GM21447 (cell line): ENCODE measurements around the gene METTL2B.
A peak's percentile ranks its signal among the peaks of the same experiment; 100 is the strongest.
"Not testable (repeated sequence)": the region's sequence is repeated elsewhere in the genome, so short reads cannot be mapped to it uniquely, and the experiment has no call there.

Experiments used
- ATAC-seq: cut with Tn5 transposase; IDR thresholded peaks from one replicate; pipeline ENCODE4 v1.9.1; 2021; ENCODE audit not compliant: unreplicated experiment

The METTL2B gene

DNA sequence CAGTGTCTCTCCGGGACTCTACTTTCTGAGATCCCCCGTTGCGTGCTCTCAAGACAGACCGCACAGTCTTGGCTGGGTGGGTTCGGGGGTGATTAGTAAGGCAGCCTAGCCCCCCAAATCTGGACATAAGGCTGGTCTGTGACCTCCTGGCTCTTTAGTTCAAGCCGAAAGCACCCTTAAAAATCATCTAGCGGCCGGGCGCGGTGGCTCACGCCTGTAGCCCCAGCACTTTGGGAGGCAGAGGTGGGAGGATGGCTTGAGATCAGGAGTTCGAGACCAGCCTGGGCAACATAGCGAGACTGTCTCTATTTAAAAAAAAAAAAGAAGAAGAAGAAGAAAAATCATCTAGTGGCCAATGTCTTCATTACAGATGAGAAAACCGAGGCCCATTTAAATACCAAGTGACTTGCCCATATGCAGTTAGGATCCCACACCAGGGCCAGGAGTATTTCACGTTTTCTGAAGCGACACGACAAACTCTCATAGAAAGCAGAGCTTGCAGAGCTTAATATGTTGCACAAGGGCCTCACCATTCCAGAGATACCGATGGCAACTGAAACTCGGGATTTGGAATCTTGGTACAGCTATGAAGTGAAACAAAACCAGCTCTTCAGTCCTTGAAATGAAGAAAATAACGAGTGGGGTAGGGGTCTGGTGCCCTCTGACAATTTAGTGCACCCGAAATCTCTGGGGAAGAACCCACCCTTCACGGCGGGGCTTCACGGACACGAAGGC lies 21.6 kb upstream of the METTL2B start:
- no peak for ATAC-seq

DNA sequence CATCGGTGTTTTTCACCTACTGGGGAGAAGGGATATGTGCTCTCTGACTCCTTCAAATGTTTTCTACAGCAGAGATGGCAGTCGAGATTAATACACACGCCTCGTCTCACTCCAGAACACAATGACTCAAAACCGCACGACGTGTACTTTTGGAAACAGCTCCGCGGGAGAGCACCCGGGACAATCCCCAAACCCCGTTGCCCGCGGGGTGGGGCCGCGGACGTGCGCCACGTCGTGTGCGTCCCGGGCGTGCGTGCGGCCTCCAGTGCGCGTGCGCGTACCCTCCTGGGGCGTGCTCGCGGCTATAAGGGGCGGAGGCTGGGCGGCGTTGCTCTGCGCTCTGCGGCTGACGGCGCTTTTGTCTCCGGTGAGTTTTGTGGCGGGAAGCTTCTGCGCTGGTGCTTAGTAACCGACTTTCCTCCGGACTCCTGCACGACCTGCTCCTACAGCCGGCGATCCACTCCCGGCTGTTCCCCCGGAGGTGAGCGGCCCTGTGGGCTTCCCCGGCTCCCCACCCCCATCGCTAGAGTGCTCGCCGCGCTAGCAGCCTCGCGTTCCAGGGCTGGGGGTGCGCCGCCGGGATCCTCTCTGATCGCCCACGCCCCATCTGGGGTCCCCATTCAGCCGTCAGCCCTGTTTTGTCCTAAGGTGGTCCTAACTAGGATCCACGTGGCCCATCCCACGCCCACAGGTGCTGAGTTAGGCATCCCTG lies 20.8 kb upstream of the METTL2B start, which contains the start of gene HILPDA:
Gene HILPDA (plus strand): TSS at position 336 of the 712 bp plus-strand sequence. CDS start 1,391 bp downstream, outside the sequence.
- ATAC-seq: peak; percentile 68

DNA sequence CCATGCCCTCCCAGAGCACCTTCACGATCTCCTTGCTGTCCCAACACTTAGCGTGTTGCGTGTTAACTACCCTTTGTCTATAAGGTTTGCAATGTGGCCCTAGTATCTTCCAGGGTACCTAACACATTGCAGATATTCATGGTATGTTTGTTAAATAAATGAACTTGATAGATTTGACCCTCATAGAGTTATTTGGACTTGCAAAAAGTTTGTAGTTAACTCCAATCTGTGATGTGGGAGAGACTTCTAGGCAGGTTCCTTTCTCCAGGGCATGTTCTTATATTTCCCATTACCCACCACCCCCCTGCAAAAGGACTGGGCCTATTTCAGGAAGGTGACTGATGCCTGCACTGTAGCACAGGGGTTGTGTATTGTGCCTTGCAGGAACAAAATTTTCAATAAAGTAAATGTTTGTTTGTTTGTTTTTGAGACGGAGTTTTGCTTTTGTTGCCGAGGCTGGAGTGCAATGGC lies 20.3 kb upstream of the METTL2B start:
- ATAC-seq: peak; percentile 14

DNA sequence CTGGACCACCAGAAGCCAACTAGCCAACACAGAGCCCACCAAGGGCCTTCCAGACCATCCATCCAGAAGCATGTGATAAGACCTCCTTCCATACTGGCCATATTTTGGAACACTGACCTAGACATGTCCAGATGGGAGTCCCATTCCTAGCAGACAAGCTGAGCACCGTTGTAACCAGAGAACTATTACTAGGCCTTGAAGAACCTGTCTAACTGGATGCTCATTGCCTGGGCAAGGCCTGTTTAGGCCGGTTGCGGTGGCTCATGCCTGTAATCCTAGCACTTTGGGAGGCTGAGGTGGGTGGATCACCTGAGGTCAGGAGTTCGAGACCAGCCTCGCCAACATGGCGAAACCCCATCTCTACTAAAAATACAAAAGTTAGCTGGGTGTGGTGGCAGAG lies 19.2 kb upstream of the METTL2B start:
- ATAC-seq: not testable (repeated sequence)

DNA sequence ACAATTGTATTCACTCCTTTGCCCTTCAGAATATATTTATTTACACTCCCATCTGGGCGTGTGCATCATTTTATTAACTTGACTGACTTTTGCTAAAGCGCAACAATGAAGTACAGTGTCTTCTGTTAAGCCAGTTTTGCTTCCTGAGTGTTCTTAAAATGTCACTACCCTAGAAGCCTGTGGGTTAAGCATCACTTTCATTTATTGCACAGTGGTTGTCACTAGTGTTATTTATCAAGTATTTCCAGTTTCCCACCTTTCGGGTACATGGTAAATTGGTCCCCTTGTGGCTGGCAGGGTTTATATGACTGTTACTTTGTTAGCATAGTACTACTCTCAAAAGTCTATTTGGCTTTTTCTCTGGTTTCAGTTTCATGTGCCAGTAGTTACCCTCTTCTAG lies 17.6 kb upstream of the METTL2B start:
- ATAC-seq: peak; percentile 23

DNA sequence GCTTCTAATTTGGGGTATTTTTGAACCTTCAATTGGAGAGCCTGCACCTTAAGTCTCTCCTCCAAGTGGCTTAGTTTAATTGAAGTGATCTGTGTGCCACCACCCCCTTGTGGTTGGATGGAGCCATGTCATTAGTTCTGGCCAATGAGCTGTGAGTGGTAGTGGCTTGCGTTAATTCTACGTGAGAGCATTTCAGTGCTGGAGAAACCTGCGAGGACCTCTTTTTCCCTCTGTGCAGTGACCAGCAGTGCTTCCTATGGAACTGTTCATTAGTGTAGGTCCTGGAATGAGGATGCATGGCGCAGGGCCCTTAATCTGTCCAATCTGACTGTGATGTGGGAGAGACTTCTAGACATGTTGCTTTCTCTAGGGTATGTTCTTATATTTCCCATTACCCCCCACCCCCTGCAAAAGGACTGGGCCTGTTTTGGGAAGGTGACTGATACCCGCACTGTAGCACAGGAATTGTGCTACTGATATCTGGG lies 17.1 kb upstream of the METTL2B start:
- peak; percentile 47 for ATAC-seq

DNA sequence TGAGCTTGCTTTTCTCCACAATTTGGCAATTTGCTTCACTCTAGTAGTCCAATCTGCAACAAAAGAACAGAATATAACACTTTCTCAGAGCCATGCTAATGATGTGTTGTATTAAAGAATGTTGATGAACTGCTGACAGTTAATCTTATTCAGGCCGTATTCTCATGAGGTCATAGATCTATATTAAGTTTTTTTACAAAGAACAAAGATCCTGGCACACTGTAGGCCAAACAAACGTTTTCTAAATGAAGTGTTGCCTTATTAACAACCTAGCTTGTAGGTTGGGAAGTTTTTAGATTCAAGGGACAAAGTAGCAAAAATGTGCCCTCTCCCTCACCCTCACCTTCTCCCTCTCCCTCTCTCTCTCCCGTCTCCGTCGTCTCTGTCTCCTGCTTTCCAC lies 14.1 kb upstream of the METTL2B start:
- no peak for ATAC-seq

DNA sequence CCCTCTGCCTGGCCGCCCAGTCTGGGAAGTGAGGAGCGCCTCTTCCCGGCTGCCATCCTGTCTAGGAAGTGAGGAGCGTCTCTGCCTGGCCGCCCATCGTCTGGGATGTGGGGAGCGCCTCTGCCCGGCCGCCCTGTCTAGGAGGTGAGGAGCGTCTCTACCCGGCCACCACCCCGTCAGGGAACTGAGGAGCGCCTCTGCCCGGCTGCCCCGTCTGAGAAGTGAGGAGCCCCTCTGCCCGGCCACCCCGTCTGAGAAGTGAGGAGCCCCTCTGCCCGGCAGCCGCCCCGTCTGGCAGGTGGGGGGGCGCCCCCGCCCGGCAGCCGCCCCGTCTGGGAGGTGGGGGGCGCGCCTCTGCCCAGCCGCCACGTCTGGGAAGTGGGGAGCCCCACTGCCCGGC lies 13.2 kb upstream of the METTL2B start:
- not testable (repeated sequence) for ATAC-seq

DNA sequence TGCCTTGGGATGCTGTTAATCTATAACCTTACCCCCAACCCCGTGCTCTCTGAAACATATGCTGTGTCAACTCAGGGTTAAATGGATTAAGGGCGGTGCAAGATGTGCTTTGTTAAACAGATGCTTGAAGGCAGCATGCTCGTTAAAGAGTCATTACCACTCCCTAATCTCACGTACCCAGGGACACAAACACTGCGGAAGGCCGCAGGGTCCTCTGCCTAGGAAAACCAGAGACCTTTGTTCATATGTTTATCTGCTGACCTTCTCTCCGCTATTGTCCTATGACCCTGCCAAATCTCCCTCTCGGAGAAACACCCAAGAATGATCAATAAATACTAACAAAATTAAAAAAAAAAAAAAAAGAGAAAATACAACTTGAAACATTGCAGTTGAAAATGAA lies 12.6 kb upstream of the METTL2B start:
- not testable (repeated sequence) for ATAC-seq

DNA sequence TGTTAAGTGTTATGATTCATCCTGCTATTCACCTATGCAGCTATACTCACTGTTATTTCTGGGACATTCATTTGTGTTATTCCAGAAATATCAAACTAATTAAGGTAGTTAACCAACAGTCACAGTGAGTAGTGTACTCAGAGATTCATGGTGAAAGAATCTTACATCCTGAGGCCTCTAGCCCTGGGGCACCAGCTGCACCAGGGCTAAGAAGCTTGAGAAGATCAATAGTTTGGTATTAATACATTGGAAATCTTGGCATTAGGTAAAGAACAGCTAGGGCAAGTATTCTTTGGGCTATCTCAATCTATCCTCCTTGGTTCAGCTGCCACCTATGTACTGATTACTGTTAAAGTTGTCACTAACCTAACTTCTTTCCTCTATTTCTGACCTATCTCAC lies 9.7 kb upstream of the METTL2B start:
- ATAC-seq: not testable (repeated sequence)

DNA sequence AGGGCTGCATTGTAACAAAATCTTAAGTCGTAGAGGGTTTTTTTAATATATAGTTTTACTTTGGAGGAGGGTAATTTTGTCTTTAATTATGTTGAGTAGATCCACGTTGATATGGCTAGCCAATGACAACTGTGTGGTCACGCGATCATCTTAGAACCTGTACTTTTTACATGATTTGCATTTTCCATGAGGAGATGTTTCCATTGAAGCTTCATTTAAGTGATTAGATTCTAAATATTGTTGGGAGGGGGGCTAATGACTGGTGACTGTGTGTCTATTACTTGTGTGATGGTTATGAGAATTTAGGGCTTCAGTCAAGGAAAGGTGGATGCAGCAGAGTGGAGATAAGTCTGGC lies 765 bp downstream of the METTL2B start:
- not testable (repeated sequence) for ATAC-seq

DNA sequence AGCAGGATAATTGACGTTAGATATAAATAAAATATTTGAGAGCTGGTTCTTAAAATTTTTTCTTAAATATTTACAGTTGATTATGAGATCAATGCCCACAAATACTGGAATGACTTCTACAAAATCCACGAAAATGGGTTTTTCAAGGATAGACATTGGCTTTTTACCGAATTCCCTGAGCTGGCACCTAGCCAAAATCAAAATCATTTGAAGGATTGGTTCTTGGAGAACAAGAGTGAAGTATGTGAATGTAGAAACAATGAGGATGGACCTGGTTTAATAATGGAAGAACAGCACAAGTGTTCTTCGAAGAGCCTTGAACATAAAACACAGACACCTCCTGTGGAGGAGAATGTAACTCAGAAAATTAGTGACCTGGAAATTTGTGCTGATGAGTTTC lies 2.5 kb downstream of the METTL2B start:
- not testable (repeated sequence) for ATAC-seq

DNA sequence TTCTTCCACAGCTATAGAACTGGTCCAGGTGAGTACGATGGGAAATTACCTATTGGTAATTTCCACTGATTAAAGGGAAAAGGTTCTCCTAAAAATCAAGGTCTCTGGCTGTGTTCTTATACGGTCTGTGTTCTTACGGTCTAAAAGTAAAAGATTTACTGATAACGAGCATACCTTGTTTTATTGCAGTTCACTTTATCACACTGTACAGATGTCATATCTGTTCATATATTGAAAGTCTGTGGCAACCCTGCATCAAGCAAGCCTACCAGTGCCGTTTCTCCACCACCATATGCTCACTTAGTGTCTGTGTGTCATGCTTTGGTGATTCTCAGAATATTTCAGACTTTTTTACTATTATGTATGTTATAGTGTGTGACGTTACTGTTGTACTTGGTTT lies 11.6 kb downstream of the METTL2B start:
- not testable (repeated sequence) for ATAC-seq

DNA sequence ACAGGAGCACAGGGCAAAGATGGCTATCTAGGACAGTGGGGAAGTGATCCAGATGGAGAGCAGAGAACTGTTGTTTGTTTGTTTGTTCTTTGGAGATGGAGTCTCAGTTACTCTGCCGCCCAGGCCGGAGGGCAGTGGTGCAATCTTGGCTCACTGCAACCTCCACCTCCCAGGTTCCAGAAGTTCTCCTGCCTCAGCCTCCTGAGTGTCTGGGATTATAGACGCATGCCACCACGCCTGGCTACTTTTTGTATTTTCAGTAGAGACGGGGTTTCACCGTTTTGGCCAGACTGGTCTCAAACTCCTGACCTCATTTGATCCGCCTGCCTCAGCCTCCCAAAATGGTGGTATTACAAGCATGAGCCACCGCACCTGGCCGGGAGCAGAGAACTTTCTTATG lies 20.9 kb downstream of the METTL2B start:
- ATAC-seq: no peak

DNA sequence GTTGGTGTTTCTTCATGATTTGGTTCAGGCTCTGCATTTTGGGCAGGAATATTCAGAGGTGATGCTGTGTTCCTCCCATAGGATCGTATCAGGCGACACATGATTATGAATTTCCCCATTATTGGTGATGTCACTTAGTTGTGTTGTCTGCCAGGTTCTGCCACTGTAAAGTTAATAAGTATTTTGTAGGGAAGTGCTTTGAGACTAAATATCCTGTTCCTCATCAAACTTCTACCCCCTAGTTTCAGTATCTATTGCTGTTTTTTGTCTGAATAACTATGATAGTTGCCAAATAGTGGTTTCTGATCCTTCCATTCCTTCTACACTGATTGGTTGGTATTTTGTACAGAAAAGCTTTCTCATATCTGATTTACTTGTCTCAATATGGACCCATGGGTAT lies 28.9 kb downstream of the METTL2B start:
- ATAC-seq: not testable (repeated sequence)

DNA sequence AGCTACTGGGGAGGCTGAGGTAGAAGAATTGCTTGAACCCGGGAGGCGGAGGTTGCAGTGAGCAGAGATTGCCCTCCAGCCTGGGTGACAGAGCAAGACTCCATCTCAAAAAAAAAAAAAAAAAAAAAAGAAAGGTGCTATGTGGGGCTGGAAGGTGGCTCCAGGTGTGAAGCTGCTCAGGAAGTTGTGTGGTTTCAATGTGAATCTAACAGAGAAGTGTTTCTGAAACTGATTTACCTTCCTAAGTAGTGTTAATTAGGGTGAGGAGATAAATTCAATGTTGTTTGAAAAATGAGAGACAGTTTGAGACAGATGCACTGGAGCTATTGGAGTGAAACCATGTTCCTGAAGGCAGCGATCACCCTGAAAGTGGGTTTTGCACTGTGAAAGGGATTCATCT lies 30.3 kb downstream of the METTL2B start:
- peak; percentile 64 for ATAC-seq

DNA sequence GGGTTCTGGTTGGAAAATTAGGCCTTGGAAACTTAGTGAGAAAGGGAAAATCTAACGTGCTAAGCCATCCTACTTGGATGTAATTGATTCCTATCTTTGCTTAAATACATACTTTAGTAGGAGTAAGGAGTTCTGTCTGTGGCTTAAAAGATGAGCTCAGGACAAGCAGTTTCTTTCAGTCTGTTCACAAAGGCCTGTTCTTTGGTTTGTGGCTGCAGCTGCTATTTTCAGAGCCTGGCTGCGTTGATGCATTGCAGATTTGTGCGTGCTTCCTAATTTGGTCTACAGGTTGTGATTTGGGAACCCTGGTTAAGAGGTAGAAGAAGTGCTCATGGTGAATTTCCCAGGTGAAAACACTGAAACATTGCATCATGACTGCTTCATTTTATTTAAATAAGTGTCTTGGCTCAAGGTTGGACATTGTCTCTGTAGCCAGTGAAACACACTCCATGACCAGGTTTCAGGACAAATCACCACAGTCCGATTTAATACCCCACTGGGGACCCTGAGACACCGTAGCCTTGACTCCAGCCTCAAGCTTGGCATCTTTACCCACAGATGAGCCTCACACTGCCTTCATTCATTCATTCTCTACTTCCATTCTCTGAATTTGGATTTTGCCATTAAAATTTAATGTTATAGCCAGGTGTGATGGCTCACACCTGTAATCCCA lies 30.9 kb downstream of the METTL2B start:
- peak; percentile 57 for ATAC-seq

DNA sequence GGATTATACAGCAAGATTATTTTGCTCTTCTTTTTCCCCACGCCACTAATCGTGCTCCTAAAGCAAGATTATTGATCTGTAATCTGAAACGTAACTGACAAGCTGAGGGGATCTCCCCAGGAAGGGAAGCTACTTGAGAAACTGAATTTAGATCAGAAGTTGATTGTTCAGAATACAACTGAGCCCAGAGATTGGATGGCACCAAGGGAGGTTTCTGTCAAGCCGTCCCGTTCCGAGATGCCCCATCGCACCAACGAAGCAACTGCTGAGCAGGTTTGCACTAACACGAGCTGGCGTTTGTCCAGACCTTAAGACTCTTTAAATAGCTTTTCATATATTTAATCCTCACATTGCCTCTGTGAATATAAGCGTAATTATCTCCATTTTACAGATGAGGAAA lies 35.1 kb downstream of the METTL2B start:
- not testable (repeated sequence) for ATAC-seq

DNA sequence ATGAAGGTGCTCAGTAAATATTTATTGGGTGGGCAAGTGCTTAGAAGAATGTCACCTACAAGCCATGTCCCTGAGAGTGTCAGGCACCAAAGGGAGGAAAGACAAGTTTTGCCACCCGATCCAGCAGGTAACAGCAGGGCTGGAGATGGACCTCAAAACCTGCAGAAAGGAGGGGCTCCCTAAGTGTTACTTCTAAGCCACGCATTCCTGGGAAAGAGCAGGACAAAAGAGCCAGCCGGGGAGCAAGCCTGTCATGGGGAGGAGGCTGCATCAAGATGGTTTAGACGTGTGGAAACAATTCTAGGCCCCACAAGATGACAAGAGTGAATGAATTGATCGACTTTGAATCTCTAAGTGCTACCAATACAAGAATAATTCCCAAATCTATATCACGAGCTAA lies 38.7 kb downstream of the METTL2B start:
- ATAC-seq: not testable (repeated sequence)

DNA sequence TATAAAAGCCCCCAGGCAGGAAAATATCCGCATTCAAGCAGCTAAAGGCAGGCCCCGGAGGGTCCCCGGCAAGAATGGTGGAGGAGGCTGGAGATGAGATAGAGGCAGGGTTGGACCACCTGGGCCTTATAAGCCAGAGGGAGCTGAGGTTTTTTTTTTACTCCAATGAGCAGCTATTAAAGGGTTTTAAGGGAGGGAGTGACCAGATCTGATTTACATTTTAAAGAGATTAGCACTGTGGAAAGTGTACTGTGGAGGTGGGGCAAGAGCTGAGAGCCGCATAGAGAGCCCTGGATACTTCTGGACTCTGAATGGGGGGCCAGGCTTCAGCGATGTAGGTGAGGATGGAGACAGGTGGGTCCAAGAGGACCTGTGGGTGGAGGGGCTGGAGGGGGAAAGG lies 40.5 kb downstream of the METTL2B start:
- not testable (repeated sequence) for ATAC-seq

DNA sequence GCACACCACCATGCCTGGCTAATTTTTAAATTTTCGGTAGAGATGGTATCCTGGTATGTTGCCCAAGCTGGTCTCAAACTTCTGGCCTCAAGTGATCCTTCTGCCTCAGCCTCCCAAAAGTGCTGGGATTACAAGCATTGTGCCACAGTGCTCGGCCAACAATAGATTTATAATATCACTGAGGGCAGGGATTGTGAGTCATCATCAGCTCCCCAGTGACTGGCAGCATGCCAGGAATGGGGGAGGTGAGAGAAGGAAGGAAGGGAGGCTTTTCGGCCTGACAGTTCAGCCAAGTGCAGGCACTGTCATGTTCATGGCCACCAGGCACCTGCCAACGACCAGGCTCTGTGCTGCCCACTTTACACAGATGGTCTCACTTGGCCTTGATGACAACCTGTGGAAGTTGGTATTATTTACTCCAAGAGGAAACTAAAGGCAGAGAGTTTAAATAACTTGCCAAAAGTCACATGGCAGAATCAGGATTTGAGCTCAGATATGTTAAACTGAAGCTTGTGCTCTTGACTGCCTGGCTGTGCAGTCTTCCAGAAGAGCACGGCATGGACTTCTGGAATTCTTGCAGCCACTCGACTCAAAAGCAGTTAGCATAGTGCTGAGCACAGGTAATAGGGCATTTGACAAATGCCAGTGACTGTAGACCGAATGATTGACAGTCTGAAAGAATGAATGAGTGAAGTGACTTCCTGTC lies 46.8 kb downstream of the METTL2B start:
- not testable (repeated sequence) for ATAC-seq
